Measurements from ENCODE around the gene AOC1. TPM values are rescaled to one million over a fixed set of nuclear protein-coding genes. Genes with fewer than 3 reads are reported as not detected.

Gene AOC1
- total RNA-seq, 5 donors from 2014 or later (not counting 1 experiment from before 2014, with no cell fraction given): 0.15 to 0.28 TPM; not detected in 3

Other genes with a start within 250 kb of the AOC1 start
- gene GIMAP6, start 220.1 kb upstream of the AOC1 start, total RNA-seq: 100 to 1,000 TPM in 3 of 5 donors, 10 to 100 TPM in 2; 55.0 to 168 (median 150) TPM
- 100 to 1,000 TPM in 4 of 5 donors, 10 to 100 TPM in 1; 83.2 to 226 (median 183) TPM for gene GIMAP2, start 166.8 kb upstream of the AOC1 start, total RNA-seq
- 10 to 100 TPM; 23.5 to 99.9 (median 76.8) TPM for gene GIMAP1, start 135.9 kb upstream of the AOC1 start, total RNA-seq
- 100 to 1,000 TPM in 3 of 5 donors, 10 to 100 TPM in 2; 82.8 to 271 (median 248) TPM for gene GIMAP5, start 115.1 kb upstream of the AOC1 start, total RNA-seq
- gene TMEM176B, start 52.2 kb upstream of the AOC1 start, total RNA-seq: under 1 TPM in 4 of 5 donors, not detected in 1; 0.30 to 0.92 (median 0.63) TPM
- gene TMEM176A, start 51.7 kb upstream of the AOC1 start, total RNA-seq: under 1 TPM in 3 of 5 donors, not detected in 2; 0.43 to 0.79 (median 0.73) TPM
- 1 to 10 TPM; 2.9 to 4.6 (median 3.0) TPM for gene KCNH2, start 125.8 kb downstream of the AOC1 start, total RNA-seq
- gene NOS3, start 138.5 kb downstream of the AOC1 start, total RNA-seq: 10 to 100 TPM in 1 of 5 donors, 1 to 10 TPM in 4; 4.8 to 10.1 (median 5.0) TPM
- 10 to 100 TPM; 24.0 to 37.0 (median 31.8) TPM for gene ATG9B, start 172.0 kb downstream of the AOC1 start, total RNA-seq
- 10 to 100 TPM; 72.4 to 83.0 (median 74.8) TPM for gene ABCB8, start 175.9 kb downstream of the AOC1 start, total RNA-seq
- 10 to 100 TPM in 4 of 5 donors, 1 to 10 TPM in 1; 9.8 to 16.0 (median 11.9) TPM for gene ASIC3, start 196.0 kb downstream of the AOC1 start, total RNA-seq
- gene CDK5, start 205.4 kb downstream of the AOC1 start, total RNA-seq: 1 to 10 TPM; 5.3 to 8.4 (median 6.5) TPM
- 10 to 100 TPM; 52.0 to 91.5 (median 74.4) TPM for gene SLC4A2, start 207.1 kb downstream of the AOC1 start, total RNA-seq
- 100 to 1,000 TPM in 4 of 5 donors, 10 to 100 TPM in 1; 98.8 to 157 (median 151) TPM for gene FASTK, start 228.3 kb downstream of the AOC1 start, total RNA-seq
- 10 to 100 TPM; 44.0 to 67.0 (median 56.5) TPM for gene TMUB1, start 231.0 kb downstream of the AOC1 start, total RNA-seq
- 10 to 100 TPM; 28.2 to 67.3 (median 50.9) TPM for gene AGAP3, start 234.0 kb downstream of the AOC1 start, total RNA-seq

All from T-cell (primary cell).